Bone marrow (tissue), 2 donors: Measurements from ENCODE around the gene EML5.
"Not testable (repeated sequence)": the region's sequence is repeated elsewhere in the genome, so short reads cannot be mapped to it uniquely, and the experiment has no call there.

Source experiments
- DNase-seq, 2 donors: peaks; one replicate each; lab custom pipeline; 2025; lab: John Stamatoyannopoulos, UW

Gene EML5

DNA sequence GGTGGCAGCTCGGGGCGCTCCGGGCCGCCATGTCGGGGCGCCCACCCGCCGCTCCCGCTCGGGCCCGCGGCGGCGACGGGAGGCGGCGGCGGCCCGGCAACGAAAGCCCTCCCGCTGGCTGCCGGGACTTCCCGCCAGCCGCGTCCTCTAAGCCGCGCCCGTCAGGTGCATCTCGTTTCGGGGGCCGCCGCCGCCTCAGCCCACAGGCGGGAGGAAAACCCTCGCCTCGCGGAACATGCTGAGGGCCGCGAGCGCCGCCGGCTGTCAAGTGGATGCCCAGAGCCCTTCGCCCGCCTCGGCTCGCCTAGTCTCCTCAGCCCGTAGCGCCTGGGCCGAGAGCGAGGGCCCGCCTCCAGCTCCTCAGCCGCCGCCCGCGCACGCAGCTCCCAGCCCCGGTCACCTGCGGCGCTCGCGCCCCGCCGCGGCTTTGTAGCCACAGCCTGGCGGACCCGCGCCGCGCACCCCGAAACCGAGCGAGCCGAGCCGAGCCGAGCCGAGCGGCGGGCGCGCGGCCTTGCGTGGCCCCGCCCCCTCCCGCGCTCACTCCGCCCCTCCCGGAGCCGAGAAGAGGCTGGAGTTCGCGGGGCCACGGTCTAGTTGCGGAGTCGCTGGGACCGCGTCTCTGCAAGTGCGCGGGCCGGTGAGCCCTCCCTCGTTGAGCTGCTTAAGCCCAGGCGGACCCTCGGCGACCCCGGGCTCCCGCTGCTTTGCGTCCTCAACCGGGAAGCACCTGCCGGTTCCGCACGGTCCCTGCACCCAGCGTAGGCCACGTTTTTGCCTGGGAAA, at the start of gene EML5:
Gene EML5, minus strand, starts transcription at position 481 of the 786 bp plus-strand sequence. Its CDS starts 450 bp downstream, at position 31.
- DNase-seq, result peak in 1 of 2 donors; percentile 78

DNA sequence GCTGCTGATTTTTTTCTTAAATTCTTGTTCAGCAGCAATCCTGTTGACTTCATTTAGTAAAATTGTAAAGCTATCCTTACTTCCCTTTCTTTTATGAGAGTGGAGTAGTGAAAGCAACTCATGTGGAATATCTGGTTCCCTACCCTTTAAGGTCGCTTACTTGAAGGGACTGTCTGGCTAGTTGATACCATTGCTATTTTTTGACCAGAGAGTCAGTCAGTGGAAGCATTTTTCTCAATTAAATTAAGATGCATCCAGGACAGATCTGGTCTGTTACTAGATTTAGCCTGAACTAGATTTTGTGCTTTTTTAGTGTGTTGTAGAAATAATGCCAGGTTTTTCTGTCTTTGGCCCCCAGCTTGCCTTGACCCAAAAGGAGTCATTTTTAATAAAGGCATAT, 49.7 kb upstream of the EML5 start:
- DNase-seq, result no peak

DNA sequence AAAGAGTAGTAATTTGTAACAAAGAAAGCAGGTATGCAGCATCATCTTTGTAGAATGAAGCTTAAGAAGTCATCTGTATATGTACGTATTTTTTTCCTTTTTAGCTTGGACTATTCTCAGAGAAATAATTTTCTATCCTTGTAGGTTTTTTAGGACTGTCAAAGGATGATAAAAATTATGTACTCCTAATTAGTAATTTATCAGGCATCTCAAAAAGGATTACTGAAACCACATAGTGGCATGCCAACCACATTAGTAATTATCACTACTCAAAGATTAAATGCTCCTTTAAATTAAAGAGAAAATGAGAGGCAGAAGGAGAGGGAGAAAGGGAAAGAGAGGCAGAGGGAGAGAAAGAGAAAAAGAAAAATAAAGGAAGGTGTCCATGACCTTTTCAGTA, 49.0 kb upstream of the EML5 start:
- no peak for DNase-seq

DNA sequence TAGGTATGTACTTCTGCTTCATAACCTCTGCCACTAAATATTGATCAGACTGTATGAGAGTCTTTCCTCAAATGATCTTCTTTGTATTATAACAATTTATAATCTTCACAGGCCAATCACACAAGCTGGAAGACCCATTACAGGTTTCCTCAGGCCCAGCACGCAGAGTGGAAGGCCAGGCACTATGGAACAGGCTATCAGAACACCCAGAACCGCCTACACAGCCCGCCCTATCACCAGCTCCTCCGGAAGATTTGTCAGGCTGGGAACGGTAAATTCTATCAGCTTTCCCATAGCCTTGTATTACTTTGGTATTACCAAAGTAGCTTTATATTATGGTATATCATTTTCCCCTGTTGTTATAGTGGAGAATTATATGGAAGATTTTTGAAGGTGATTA, 48.2 kb upstream of the EML5 start:
- no peak for DNase-seq

DNA sequence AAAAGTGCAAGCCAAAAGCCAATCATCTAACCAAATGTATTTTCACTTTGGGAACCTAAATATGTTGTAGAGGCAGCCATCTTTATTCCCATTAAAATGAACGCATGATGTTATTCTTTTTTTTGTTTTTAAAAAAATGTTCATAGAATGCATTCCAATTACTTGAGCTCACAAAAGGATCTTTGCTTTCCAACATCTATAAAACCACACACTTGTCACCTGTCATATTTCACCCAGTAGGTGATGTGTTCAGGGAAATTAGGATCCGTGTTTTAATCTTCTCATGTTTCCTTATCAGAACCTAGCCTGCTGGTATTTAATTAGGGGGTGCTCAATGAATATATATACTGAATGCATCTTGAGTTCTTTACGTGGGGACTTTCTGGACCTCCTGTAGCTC, 45.3 kb upstream of the EML5 start:
- no peak for DNase-seq

DNA sequence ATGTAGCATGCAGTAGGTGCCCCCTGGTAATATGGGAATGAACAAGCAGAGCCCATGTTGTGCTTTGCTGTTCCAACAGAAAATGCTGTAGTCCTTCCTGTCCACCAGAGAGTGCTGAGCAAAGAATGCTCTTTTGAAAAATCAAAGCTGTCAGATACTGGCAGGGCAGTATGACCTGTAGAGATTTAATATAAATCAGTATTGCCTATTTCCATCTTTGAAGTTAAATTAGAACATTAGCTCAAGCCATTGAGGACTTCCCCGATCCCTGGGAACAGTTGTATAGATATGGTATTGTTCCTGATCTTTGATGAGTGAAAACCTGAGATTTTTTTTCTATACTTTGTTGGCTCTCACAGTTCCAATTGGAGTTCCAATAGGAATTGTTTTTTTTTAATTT, 44.7 kb upstream of the EML5 start:
- no peak for DNase-seq

DNA sequence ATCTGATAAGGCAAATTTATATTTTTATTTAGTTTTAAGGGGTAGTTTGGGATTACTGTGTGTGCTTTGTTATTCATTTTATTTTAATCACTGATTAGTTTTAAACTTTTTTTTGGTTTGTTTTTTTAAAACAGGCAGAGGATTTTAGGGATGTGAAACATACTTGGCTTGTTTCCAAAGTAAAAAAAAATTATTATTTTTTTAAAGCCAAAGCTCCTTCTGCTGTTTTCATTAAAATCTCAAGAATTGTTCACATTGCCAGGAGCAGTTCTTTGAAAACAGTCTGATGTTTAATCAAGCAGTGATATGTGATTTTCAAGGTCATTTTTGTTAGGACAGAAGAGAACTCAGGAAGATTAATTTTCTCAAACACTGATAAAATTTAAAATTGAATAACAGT, 42.9 kb upstream of the EML5 start:
- DNase-seq, result no peak

DNA sequence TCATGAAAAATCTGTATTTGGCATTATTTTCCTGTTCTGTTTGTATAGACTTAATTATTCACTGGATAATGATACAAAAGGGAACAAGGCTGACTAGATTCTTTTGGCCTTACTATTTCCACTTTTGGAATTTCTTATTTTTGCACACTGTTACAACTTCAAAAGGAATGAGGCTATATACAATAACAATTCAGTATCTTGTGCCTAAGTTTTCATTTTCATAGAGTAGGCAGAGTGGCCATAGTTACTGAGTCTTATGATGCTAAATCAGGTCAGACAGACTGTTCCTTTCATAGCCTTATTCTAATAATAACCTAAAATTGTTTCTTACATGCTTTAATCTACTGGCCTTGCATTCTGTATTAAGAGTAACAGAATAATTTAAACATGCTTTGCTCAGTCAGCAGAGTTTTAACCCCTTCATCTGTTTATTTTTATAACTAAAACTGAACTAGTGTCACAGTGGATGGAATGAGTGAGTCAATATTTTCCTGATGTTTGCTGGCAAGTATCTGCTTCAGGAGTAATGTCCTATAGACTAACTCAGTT, 42.2 kb upstream of the EML5 start:
- no peak for DNase-seq

DNA sequence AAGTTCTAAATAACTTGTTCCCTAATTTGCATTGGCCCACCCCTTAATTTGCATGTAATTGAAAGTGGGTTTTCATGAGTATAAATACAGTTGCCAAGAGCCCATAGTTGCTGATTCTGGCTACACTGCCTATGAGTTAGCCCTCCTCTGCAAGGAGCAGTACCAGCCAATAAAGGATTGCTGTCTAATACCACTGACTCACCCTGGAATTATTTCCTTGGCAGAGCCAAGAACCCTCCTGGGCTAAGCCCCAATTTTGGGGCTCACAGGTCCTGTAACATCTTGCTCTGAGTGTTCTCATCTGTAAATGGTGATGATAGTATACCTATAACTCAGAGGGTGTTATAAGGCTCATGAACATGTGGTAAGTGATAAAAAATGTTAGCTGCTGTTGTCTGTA, 38.5 kb upstream of the EML5 start:
- no peak for DNase-seq

DNA sequence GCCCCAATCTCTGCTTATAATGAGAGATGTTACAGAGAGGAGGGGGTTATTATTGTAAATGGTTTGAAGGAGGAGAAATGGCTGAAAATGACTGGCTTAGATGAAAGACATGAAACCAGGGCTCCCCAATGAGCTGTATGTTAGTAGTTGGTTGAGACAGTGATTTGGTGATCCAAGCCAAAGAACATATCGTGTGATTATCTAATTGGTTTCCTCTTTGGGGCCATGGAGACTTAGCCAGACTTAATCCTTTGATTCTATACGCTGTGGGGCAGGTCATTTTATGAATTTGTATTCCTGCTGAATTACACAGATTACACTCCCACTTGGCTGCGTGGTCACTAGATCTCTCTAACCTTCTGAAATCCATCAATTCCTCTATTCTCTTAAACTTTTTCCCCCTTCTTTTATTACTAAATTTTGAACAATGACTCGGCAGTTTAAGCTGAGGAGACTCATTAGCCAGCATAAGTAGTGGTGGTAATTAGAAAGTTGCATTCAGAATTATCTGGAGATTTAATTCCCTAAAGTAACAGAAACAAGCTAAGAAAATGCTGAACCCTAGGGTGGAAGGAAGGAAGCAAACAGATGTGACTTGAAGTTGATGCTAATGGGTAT, 37.0 kb upstream of the EML5 start:
- DNase-seq, result no peak

DNA sequence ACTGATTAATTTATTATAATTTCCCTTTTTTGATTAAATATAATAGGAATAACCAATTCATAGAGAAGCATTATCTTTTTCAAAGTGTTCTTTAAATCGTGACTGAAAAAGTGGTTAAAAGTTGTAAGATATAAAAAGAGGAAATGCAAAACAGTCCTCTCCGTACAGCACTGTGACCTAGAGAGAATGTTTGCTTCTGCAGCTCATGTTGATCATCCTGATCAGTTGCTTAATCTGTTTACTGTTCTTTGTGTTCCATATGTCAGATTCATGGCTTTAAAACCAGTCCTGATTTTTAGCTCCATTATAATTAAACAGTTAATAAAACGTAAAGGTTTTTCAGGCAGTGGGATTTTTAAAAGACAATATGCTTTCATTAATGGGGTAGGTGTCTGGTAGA, 36.4 kb upstream of the EML5 start:
- DNase-seq, result no peak

DNA sequence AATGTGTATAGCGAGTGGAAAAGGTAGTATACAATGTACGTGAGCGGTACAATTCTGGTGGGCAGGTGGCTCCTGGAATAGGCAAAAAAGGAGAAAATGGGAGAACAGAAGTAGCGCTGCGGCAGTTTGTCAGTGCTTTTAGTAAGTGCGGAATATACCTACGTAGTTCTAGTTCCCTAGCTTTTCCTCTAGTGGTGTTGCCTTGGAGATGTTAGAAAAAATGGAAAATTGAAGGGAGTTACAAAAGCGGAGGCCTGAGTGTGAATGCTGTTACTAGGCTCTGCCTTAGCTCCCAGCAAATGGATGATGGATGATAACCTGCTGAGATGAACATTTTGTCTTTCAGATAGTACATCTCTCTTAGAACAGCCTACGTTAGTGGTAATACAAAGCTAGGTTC, 32.8 kb upstream of the EML5 start:
- no peak for DNase-seq

DNA sequence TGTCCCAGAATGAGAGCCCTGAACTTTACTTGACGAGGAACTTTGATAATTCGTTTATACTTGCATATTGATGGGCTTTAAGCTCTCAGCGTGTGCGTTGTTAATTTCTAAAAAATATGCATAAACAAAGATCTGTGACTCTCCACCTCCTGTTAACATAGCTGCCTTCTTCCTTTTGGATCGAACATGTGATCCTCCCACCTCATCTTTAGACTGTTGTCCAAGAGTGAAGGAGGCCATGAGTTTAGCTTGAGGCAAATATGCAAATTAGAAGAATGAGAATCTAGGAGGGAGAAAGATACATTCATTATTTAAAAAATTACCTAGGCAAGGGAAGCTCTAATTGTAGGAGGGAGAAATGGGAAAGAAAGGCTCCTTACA, 32.3 kb upstream of the EML5 start:
- DNase-seq, result no peak

DNA sequence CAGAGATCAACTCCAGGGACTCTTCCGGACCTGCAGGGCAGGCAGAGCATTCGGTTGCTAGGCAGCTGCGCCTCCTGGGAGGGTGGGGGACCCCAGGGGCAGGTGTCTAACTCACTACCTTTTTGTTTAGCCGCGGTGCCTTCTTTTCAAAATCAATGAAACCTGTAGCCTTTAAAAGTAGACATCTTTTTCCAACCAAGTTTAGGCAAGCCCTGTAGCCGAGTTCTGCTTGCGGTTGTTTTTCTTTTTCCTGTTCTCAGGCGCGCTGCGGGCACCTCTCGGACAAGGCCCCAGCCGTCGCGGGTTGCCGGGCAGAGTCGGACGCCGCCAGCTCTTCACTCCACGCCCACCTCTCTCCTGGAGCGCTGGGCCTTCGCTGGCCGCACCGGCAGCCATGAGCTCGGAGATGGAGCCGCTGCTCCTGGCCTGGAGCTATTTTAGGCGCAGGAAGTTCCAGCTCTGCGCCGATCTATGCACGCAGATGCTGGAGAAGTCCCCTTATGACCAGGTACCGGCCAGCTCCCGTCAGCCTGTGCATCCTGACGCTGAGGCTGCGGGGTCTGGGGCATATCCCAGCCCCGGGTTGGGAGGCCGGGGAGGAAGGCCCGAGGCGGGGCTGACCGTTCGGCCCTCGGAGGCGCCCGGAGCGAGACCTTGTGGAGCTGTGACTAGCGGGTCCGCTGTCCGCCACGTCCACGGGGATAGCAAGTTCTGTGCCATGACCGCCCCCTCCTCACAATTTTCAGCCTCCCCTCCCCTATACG, 31.7 kb upstream of the EML5 start, which contains the start of gene TTC8:
Gene TTC8, plus strand, starts transcription at position 338 of the 764 bp plus-strand sequence. Its CDS starts 57 bp downstream, at position 395.
- peak; percentile 48 to 68 for DNase-seq

DNA sequence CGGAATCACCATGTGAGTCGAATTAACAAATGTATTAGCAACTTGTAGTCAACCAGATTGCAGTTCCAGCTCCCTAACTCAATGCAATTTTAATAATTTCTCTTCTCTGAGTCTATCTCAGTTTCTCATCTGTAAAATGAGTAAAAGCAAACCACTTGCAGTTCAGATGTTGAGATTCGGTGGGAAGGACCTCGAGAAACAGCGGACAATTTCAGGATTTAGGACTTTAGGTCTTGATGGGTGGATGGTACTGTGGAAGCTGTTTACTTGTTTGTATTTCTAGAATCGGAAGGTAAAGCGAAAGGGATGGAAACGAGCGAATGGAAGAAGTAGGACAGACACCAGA, 31.2 kb upstream of the EML5 start:
- no peak for DNase-seq

DNA sequence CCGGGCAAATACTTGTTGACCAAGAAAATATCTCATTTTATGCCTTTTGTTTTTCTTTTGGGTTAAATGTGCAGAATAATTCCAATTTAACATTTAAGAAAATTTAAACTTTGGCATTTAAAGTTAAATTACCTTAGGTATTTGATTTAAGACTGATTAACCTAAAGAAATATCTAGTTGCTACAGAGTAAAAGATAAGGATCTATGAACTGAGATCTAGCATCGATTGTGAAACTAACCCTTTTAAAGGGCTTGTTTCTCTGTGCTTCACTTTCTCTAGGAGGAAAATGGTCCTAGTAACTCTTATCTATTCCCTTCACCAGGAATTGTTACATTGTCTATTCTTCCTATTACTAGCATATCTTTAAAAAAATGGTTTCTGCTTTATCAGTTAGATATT, 29.1 kb upstream of the EML5 start:
- no peak for DNase-seq

DNA sequence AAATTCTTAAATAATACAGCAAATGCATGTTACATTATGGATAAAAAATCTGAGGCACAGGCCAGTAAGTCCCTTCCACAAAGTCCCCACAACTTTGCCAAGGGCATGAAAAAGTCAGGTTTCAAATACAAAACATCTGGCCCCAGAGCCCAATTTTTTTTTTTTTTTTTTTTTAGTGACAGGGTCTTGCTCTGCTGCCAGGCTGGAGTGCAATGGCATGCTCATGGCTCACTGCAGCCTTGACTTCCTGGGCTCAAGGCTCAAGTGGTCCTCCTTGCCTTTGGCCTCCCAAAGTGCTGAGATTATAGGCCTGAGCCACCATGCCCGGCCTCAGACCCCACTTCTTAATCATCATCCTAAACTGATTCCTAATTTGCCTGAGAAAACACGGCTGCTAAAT, 28.6 kb upstream of the EML5 start:
- DNase-seq, result no peak

DNA sequence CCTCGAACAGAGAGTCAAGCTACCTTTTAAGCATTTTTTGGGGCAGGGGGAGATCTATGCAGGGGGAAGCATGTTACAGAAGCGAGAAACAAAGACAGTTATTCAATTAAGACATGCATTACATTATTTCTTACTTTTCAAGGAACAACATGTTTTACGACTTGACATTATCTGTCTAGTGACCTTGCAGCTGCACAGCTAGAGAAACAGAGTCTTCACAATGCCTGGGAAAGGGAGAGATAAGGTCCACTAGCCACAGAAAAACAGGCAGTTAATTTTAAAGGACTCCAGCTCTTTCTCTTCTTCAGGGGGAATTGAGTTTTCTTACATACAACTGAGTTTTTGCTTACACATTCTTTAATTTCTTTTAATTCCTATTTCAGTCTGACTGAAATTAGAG, 26.9 kb upstream of the EML5 start:
- not testable (repeated sequence) for DNase-seq

DNA sequence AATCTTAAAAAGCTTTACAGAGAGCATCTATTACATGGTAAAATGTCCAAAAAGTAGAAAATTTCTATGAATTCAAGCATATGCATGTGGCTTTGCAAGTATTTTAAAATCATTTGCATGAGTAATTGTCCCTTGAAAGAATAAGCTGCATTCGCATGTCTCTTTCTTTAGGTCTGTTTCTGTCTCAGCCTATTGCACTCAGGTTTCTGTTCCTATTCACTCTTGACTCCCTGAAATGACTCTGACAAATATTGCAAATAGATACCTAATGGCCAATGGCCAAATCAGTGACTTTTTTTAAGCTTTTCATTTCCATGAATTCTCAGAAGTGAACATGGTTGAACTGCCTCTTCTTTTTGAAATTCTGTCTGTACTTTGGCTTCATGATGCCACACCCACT, 25.3 kb upstream of the EML5 start:
- DNase-seq, result no peak

DNA sequence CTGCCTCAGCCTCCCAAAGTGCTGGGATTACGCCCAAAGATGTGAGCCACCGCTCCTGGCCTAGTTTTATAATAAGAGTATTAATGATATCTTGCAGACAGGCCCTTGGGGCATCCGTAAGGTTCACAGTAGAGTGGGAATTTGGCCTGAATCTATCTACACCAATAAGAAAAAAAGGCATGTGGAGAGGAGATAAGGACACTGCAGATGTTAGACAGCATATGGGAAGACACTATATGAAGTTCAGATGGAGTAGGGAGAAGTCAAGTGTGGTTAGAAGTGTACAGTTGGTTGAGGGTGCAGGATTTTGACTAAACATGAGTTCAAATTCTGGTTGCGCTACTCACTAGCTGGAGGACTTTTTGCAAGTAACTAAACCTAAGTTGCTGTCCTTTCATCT, 23.2 kb upstream of the EML5 start:
- no peak for DNase-seq

DNA sequence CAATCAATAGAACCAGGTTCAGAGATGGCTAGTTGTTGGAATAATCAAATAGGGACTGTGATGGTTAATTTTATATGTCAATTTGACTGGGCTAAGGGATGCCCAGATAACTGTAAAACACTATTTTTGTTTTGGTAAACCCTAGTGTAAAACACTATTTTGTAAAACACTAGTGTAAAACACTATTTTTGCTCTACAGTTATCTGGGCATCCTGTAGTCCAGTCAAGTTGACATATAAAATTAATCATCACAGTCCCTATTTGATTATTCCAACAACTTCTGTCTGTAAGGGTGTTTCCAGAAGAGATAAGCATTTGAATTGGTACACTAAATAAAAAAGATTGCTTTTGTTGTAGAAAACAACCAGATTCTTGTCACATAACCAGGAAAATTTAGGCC, 15.6 kb upstream of the EML5 start:
- no peak for DNase-seq

DNA sequence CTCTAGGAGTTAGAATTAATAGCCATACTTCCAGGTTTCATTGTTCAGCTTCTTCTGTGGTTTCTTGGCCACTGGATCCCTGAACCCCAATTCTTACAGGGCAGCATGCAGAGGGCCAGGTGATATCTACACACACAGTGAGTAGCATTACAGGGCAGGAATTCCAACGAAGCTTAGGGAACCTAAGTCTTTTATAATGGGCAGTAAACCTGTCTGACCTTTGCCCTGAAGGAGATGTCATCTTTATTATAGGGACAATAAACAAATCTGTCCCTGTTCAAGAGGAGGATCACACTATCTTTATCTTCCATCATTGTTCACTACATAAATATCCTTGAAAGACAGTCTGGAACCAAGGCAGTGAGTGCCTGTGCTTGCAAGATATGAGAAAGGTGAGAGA, 11.7 kb upstream of the EML5 start:
- no peak for DNase-seq

DNA sequence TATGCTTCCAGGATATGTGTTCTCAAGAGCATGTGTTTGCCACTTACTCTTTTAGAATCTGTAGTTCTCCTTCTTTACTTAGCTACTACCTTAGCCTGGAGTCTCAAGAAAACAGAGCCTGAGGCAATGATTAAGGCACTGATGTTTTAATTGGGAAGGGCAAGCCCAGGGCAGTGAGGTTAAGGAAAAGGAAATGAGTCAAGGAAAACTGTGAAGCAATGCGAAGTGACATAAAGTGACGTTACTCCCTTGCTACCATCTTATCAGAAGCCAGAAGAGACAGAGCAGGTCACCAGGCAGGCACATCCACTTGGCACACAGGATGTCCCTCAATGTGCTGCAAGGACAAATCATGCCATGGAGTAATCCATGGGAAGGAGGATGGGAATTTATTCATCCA, 11.3 kb upstream of the EML5 start:
- no peak for DNase-seq
